H1 (cell line): Measurements from ENCODE around the gene ACOT11. TPM values are rescaled to one million over a fixed set of nuclear protein-coding genes. Genes with fewer than 3 reads are reported as not detected.

Experiments used
- CTCF ChIA-PET: fragments of 300-600 bp; sonication (Branson Sonifier 250); formaldehyde crosslinking; loops from one replicate; lab custom pipeline; 2021; ENCODE audit not compliant: partially characterized antibody; lab: Charles Lee
- POLR2A ChIA-PET: fragments of 300-600 bp; sonication (Branson Sonifier 250); formaldehyde crosslinking; loops from one replicate; lab custom pipeline; 2021; ENCODE audit warnings: inconsistent platforms; ENCODE audit not compliant: partially characterized antibody; lab: Charles Lee
- DNase-seq, 2 experiments: peaks; one replicate each; pipeline versions ENCODE4 v3.0.0 to v3.0.0-alpha.2; 2010 to 2022; ENCODE audit warnings: low spot score in 2 of 2, low read depth in 1 of 2, mixed read lengths in 1 of 2
- FAIRE-seq: peaks from 2 replicates; lab custom pipeline; 2011; peaks lifted over from hg19 to GRCh38; lab: Jason Lieb, UNC
- H2AFZ ChIP-seq: 2 replicates; pipeline ENCODE4 v1.8.1; 2012; ENCODE audit warnings: low read length, inconsistent platforms
- H2AK5ac ChIP-seq: 2 replicates; pipeline ENCODE4 v1.6.1; 2013; ENCODE audit warnings: low read depth, low read length
- H2BK120ac ChIP-seq: replicated peaks from 2 replicates; pipeline ENCODE3; 2013; ENCODE audit warnings: low read depth, low read length, inconsistent platforms
- H2BK12ac ChIP-seq: 2 replicates; pipeline ENCODE4 v1.6.1; 2013; ENCODE audit warnings: low read depth, low read length
- H2BK15ac ChIP-seq: 2 replicates; pipeline ENCODE4 v1.6.1; 2013; ENCODE audit warnings: low read length
- H2BK20ac ChIP-seq: 2 replicates; pipeline ENCODE4 v1.6.1; 2013; ENCODE audit warnings: low read length
- H2BK5ac ChIP-seq: 2 replicates; pipeline ENCODE4 v1.6.1; 2013; ENCODE audit warnings: low read depth, low read length
- H3K14ac ChIP-seq: 2 replicates; pipeline ENCODE4 v1.6.1; 2013; ENCODE audit warnings: inconsistent platforms; ENCODE audit not compliant: insufficient read length
- H3K18ac ChIP-seq: 2 replicates; pipeline ENCODE4 v1.6.1; 2013; ENCODE audit warnings: low read length; ENCODE audit errors: extremely low read depth
- H3K23ac ChIP-seq: 2 replicates; pipeline ENCODE4 v1.6.1; 2013; ENCODE audit warnings: inconsistent platforms; ENCODE audit not compliant: insufficient read length
- H3K23me2 ChIP-seq: 2 replicates; pipeline ENCODE4 v1.6.1; 2013; ENCODE audit warnings: low read depth, low read length
- H3K27ac ChIP-seq: 2 replicates; pipeline ENCODE4 v1.6.1; 2011; ENCODE audit warnings: low read depth, low read length, inconsistent platforms
- H3K27me3 ChIP-seq, 4 experiments: replicated peaks in 1 of 4; 1 replicate in 1 of 4; 2 replicates in 3 of 4; pipeline versions ENCODE4 v1.6.1 to v1.8.1; 2011 to 2013; ENCODE audit warnings: low read length in 3 of 4, mild to moderate bottlenecking in 3 of 4, inconsistent platforms in 2 of 4, mixed read lengths in 2 of 4, moderate library complexity in 1 of 4; ENCODE audit not compliant: control insufficient read depth in 3 of 4, insufficient read depth in 3 of 4; ENCODE audit errors: extremely low read depth in 1 of 4
- H3K36me3 ChIP-seq, 4 experiments: 2 replicates each; pipeline versions ENCODE4 v1.6.1 to v1.8.1; 2011 to 2013; ENCODE audit warnings: mild to moderate bottlenecking in 4 of 4, low read length in 3 of 4, moderate library complexity in 2 of 4, control low read depth in 1 of 4, inconsistent platforms in 1 of 4; ENCODE audit not compliant: insufficient read depth in 4 of 4, control insufficient read depth in 2 of 4
- H3K4ac ChIP-seq: replicated peaks from 2 replicates; pipeline ENCODE3; 2013; ENCODE audit warnings: low read length, low read depth, mixed read lengths, inconsistent platforms; ENCODE audit not compliant: insufficient read length
- H3K4me1 ChIP-seq, 4 experiments: replicated peaks in 1 of 4; 1 replicate in 1 of 4; 2 replicates in 3 of 4; pipeline versions ENCODE4 v1.6.1 to v1.8.1; 2011 to 2013; ENCODE audit warnings: low read length in 3 of 4, inconsistent platforms in 2 of 4, mixed read lengths in 1 of 4; ENCODE audit not compliant: insufficient read depth in 4 of 4, control insufficient read depth in 3 of 4
- H3K4me2 ChIP-seq, 2 experiments: 2 replicates each; pipeline versions ENCODE4 v1.6.1 to v1.8.1; 2011 to 2013; ENCODE audit warnings: low read depth in 2 of 2, low read length in 2 of 2, control low read depth in 1 of 2, inconsistent platforms in 1 of 2, mild to moderate bottlenecking in 1 of 2; ENCODE audit not compliant: insufficient read depth in 1 of 2
- H3K4me3 ChIP-seq, 4 experiments: fragments of 200-600, 300-600 bp in 1 of 4; sonication (generic), shearing (Covaris generic), sonication (Bioruptor Twin) in 1 of 4; 2 replicates each; pipeline versions ENCODE4 v1.5.1 to v1.8.1; 2011 to 2016; ENCODE audit warnings: low read length in 4 of 4, low read depth in 3 of 4, control low read depth in 2 of 4, inconsistent platforms in 2 of 4, mild to moderate bottlenecking in 2 of 4, mixed read lengths in 1 of 4, moderate library complexity in 1 of 4; ENCODE audit not compliant: insufficient read depth in 2 of 4; ENCODE audit errors: extremely low read depth in 1 of 4
- H3K56ac ChIP-seq: replicated peaks from 2 replicates; pipeline ENCODE3; 2013; ENCODE audit warnings: low read depth, mild to moderate bottlenecking, mixed read lengths, low read length, inconsistent platforms; ENCODE audit not compliant: insufficient read length
- H3K79me1 ChIP-seq: 2 replicates; pipeline ENCODE4 v1.6.1; 2013; ENCODE audit warnings: low read depth, low read length, control low read depth
- H3K79me2 ChIP-seq, 2 experiments: 2 replicates each; pipeline versions ENCODE4 v1.6.1 to v1.8.1; 2012 to 2013; ENCODE audit warnings: low read length in 2 of 2, mild to moderate bottlenecking in 2 of 2, inconsistent platforms in 1 of 2; ENCODE audit not compliant: insufficient read depth in 2 of 2, control insufficient read depth in 1 of 2
- H3K9ac ChIP-seq, 4 experiments: replicated peaks in 1 of 4; 1 replicate in 1 of 4; 2 replicates in 3 of 4; pipeline versions ENCODE4 v1.6.1 to v1.8.1; 2011 to 2013; ENCODE audit warnings: low read depth in 3 of 4, low read length in 3 of 4, control low read depth in 2 of 4, mild to moderate bottlenecking in 2 of 4, moderate library complexity in 2 of 4, inconsistent platforms in 1 of 4; ENCODE audit errors: extremely low read depth in 1 of 4
- H3K9me3 ChIP-seq, 2 experiments: 2 replicates each; pipeline versions ENCODE4 v1.6.1 to v1.8.1; 2012 to 2013; ENCODE audit warnings: mild to moderate bottlenecking in 2 of 2, moderate library complexity in 2 of 2, control low read depth in 1 of 2, inconsistent platforms in 1 of 2, low read depth in 1 of 2, low read length in 1 of 2, mixed read lengths in 1 of 2; ENCODE audit not compliant: insufficient read depth in 2 of 2
- H4K20me1 ChIP-seq, 2 experiments: replicated peaks in 1 of 2; 2 replicates each; pipeline versions ENCODE3 to v1.8.1; 2011 to 2013; ENCODE audit warnings: inconsistent platforms in 2 of 2, low read length in 2 of 2, mild to moderate bottlenecking in 1 of 2; ENCODE audit not compliant: insufficient read depth in 2 of 2, control insufficient read depth in 1 of 2
- H4K5ac ChIP-seq: 2 replicates; pipeline ENCODE4 v1.6.1; 2013; ENCODE audit warnings: low read length, low read depth, mixed read lengths, inconsistent platforms; ENCODE audit not compliant: insufficient read length
- H4K8ac ChIP-seq: 2 replicates; pipeline ENCODE4 v1.8.0; 2013; ENCODE audit warnings: mild to moderate bottlenecking, moderate library complexity, low read length, inconsistent platforms; ENCODE audit not compliant: insufficient read depth; ENCODE audit errors: extremely low read depth
- H4K91ac ChIP-seq: replicated peaks from 2 replicates; pipeline ENCODE3; 2013; ENCODE audit warnings: low read length, mixed read lengths, inconsistent platforms; ENCODE audit not compliant: insufficient read length
- BRCA1 ChIP-seq: IDR thresholded peaks from 2 replicates; pipeline ENCODE4 v1.6.1; 2012; ENCODE audit warnings: low read depth, low read length, improper control_type of control experiment
- EGR1 ChIP-seq: IDR thresholded peaks from 2 replicates; pipeline ENCODE4 v1.6.1; 2011; ENCODE audit warnings: low read depth, low read length, borderline replicate concordance
- HDAC2 ChIP-seq, 2 experiments: fragments of 300-600 bp in 1 of 2; sonication (generic) in 1 of 2; IDR thresholded peaks; 2 replicates each; pipeline ENCODE4 v1.6.1; 2011 to 2012; ENCODE audit warnings: low read depth in 2 of 2, low read length in 2 of 2, mild to moderate bottlenecking in 2 of 2, moderate library complexity in 2 of 2, borderline replicate concordance in 1 of 2, inconsistent platforms in 1 of 2
- JUND ChIP-seq: IDR thresholded peaks from 2 replicates; pipeline ENCODE4 v1.6.1; 2011; ENCODE audit warnings: mild to moderate bottlenecking, improper control_type of control experiment, low read length
- RXRA ChIP-seq: IDR thresholded peaks from 2 replicates; pipeline ENCODE4 v1.6.1; 2011; ENCODE audit warnings: low read depth, mild to moderate bottlenecking, low read length, moderate library complexity; ENCODE audit not compliant: insufficient read depth
- SIX5 ChIP-seq: IDR thresholded peaks from 2 replicates; pipeline ENCODE4 v1.6.1; 2011; ENCODE audit warnings: mild to moderate bottlenecking, low read depth, low read length
- SP4 ChIP-seq: IDR thresholded peaks from 2 replicates; pipeline ENCODE4 v1.6.1; 2012; ENCODE audit warnings: low read length, inconsistent platforms
- TBP ChIP-seq: IDR thresholded peaks from 2 replicates; pipeline ENCODE4 v1.6.1; 2011; ENCODE audit warnings: low read depth, low read length, improper control_type of control experiment
- WGBS, 2 experiments: shearing (Covaris generic) in 1 of 2; methylation state at CpG; one replicate each; pipeline versions ENCODE4 v1.1.6 to v1.1.7; 2013 to 2015; ENCODE audit warnings: low lambda C conversion rate in 2 of 2, mixed read lengths in 2 of 2, inconsistent platforms in 1 of 2, low coverage in 1 of 2, missing lambda C conversion rate in 1 of 2; ENCODE audit not compliant: insufficient replicate concordance in 2 of 2, insufficient coverage in 1 of 2, insufficient read length in 1 of 2; ENCODE audit errors: extremely low coverage in 1 of 2, missing lambda C conversion rate in 1 of 2; 5-methylcytosine and 5-hydroxymethylcytosine counted together
- polyA plus RNA-seq, 7 experiments: library from polyadenylated mRNA; depleted of rRNA in 3 of 7; stranded (reverse) in 5 of 7; unstranded in 2 of 7; fragments of >200 nt in 5 of 7; fragments of 200-250 nt in 2 of 7; gene quantifications; 1 replicate in 5 of 7; 2 replicates in 1 of 7; 4 replicates in 1 of 7; pipeline versions ENCODE4 v1.2.1 to v1.2.3, GENCODE V29; 2011 to 2013; ENCODE audit warnings: missing spikeins in 2 of 7, mixed read lengths in 2 of 7
- total RNA-seq: library from RNA; stranded (reverse); fragmentation: NEBNext Ultra II Directional; extraction: Animal tissue kit (Norgen Biotek cat#: 25700); gene quantifications from 2 replicates; pipeline ENCODE4 v1.2.1, GENCODE V29; 2021
- TF ChIP-seq, protein P1 (sequence below): IDR thresholded peaks from 2 replicates; pipeline ENCODE4 v1.6.1; 2011; ENCODE audit warnings: low read length, improper control_type of control experiment

The ACOT11 gene
- total and polyA plus RNA-seq, 2 of the 8 experiments (the other 6 are each of a cell fraction or from before 2014, with no cell fraction given): 3.8 to 4.5 TPM

DNA sequence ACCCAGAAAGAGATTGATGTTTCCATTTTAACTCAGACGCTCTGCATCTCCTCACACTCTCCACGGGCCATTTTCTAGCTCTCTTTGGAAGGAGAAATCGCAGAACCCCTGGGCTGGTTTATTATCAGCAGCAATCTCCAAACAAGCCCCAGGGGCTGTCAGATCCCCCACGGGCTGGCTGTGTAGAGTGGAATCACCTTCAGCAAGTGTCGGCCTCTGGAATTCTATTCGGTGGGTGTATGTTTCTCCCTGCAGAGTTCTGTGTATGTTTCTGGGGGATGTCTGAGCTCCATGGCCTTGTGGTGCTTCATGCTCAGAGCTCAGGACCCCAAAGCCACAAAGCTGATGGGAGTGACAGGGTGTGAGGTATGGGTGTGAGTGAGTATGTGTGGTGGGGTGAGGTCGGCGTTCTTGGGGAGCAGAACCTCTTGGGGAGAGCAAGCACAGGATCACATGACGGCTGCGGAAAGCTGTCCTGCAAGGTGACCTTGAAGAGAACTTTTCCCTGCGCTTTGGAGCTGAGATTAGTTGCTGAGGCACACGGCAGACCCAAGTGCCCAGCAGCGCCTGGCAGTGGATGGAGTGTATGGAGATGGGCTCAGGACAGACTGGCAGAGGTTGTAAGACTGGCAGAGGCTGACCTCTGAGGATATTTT lies 489 bp downstream of the ACOT11 start:
- H3K79me2 ChIP-seq: no peaks in the 10 kb centered on the region
- no peak overlapping the region for H2AFZ ChIP-seq
- no peak overlapping the region for H3K4me3 ChIP-seq
- H4K8ac ChIP-seq: no peak overlapping the region
- H2BK20ac ChIP-seq: no peak overlapping the region
- WGBS, 2 experiments: 76% methylated on average over 12 of the region's 13 CpGs; no CpG with 5 or more reads in 1 of the 2 experiments
- no peak overlapping the region for H2BK120ac ChIP-seq
- no peaks in the 10 kb centered on the region for H3K23me2 ChIP-seq
- no peaks in the 10 kb centered on the region for H3K9me3 ChIP-seq
- no peak overlapping the region for H3K4ac ChIP-seq
- peak overlapping the region; percentile 93; the same call in 1 of the 2 replicates for H3K18ac ChIP-seq
- H2BK12ac ChIP-seq: peak overlapping the region; percentile 71; the same call in 1 of the 2 replicates
- no peak overlapping the region for H3K56ac ChIP-seq
- H2BK15ac ChIP-seq: no peak overlapping the region
- no peaks in the 10 kb centered on the region for H3K36me3 ChIP-seq
- peaks cover 2% of the 10 kb centered on the region; the same call in 1 of the 2 replicates for H3K79me1 ChIP-seq
- H3K27ac ChIP-seq: no peak overlapping the region
- peak overlapping the region; percentile 26 for H4K91ac ChIP-seq
- no peak overlapping the region for H3K4me2 ChIP-seq
- H3K4me1 ChIP-seq: peaks cover 0 to 10% (median 6%) of the 10 kb centered on the region in 4 experiments; a peak in 6 of 7 replicates
- H3K27me3 ChIP-seq: no peaks in the 10 kb centered on the region
- CTCF ChIA-PET: interaction anchor here (0.5 to 4.7 kb wide), 22 partner anchors 9 to 464 kb away, joined by 3 to 19 read pairs (median 4); no protein-coding TSS in a partner anchor
- DNase-seq (no peak), FAIRE-seq (no peak)
- H3K9ac ChIP-seq: no peak overlapping the region
- H3K23ac ChIP-seq: no peak overlapping the region
- no peak overlapping the region for H2AK5ac ChIP-seq
- TF ChIP-seq JUND: no peak
- TF ChIP-seq, protein P1, sequence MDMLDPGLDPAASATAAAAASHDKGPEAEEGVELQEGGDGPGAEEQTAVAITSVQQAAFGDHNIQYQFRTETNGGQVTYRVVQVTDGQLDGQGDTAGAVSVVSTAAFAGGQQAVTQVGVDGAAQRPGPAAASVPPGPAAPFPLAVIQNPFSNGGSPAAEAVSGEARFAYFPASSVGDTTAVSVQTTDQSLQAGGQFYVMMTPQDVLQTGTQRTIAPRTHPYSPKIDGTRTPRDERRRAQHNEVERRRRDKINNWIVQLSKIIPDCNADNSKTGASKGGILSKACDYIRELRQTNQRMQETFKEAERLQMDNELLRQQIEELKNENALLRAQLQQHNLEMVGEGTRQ: no peak
- no peak for TF ChIP-seq SIX5
- no peak for TF ChIP-seq BRCA1
- TF ChIP-seq SP4: no peak
- TF ChIP-seq EGR1: no peak
- no peak for TF ChIP-seq HDAC2 (IDR thresholded peaks at IDR 0.05; ENCODE audit: borderline replicate concordance in 1 of 2, low read depth in 2 of 2, low read length in 2 of 2)
- no peak for TF ChIP-seq TBP
- TF ChIP-seq RXRA: no peak
- no peak overlapping the region for H2BK5ac ChIP-seq
- POLR2A ChIA-PET: interaction anchor here (0.9 to 2.2 kb wide), 6 partner anchors 11 to 206 kb away, joined by 3 to 9 read pairs (median 3); partner anchors contain the start of gene SSBP3
- H3K14ac ChIP-seq: no peak overlapping the region
- no peak overlapping the region for H4K5ac ChIP-seq
- no peaks in the 10 kb centered on the region for H4K20me1 ChIP-seq
